NCI-H146 (cell line): ENCODE results near the gene SCN3A.

ENCODE experiments used
- DNase-seq: peaks from one replicate; lab custom pipeline; 2025; lab: John Stamatoyannopoulos, UW

Gene SCN3A

DNA sequence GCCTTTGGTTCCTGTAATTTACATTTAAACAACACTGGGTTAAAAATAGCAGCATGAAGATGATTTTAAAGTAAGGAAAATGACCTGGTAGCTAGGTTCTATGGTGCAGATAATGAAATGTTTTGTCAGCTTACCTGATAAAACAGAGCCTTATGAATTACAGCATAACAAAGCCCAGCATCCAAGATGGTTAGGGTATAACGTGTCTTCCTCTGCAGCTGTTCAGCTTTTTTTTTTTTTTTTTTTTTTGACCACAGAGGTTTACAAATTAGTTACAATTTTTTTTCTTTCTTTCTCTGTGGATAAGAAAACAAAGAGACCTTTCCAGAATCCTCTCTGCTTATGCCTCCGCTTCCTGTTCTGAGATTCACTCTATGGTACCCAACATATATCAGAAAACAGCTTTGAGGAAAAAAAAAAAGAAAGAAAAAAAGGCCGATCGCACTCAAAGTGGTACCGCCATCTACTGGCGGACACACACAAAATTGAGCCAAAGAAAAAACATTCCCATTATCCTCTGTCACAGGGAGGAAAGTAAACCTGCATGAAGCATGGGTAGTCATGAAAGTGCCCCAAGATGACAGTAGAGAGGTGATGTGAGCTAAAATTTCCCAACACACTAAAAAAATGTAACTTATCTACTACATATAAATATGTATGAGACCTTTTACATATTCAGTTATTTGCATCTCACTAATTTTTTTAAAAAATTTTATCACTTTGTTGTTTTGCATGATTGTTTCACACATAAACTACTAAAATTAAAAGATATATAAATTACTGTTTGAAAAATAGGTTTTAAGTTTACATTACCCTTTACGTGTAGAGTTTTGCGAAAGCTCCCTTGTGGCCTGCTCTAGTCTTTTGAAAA, at the start of gene SCN3A:
TSS of gene SCN3A (minus strand) at position 362 of the 871 bp plus-strand sequence. CDS start 27,656 bp downstream, outside the sequence.
- DNase-seq: peak; percentile 88

DNA sequence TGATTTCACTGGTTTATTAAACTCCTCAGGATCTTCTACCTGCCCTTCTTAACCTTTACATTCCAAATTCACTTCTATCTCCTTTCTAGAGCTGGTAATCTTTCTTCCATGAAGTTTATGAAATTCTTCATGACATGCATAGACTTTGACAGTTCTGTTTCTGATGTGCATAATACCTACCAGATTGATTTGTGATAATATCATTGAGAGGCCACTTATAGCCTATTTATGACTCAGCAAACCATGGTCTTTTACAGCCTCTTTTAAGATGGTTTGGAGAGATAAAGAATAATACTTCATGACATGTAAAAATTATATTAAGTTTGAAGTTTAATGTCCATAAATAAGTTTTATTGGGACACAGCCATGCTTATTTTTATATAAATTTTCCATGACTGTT, 49.3 kb upstream of the SCN3A start:
- DNase-seq: no peak

DNA sequence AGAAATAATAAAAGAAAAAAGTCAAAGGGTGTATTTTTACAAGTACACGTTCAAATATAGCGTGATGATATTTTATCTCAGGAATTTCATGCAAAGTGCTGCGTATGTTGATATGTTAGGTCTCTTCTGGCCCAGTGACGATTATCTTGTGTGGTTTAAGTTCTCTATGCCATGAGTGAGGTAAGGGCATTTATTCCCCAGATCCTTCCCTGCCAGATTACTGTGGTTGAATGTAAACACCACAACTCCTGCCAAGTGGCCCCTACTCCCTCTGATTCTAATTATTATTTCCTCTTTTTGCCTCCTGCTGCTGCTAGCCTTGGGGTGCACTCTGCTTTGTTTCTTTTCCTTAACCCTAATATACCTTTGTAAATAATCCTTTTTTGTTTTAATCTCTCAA, 47.5 kb upstream of the SCN3A start:
- DNase-seq: peak; percentile 43

GRCh38 chr2:165248238-165248637, 44.4 kb upstream of the SCN3A start:
- DNase-seq: no peak

DNA sequence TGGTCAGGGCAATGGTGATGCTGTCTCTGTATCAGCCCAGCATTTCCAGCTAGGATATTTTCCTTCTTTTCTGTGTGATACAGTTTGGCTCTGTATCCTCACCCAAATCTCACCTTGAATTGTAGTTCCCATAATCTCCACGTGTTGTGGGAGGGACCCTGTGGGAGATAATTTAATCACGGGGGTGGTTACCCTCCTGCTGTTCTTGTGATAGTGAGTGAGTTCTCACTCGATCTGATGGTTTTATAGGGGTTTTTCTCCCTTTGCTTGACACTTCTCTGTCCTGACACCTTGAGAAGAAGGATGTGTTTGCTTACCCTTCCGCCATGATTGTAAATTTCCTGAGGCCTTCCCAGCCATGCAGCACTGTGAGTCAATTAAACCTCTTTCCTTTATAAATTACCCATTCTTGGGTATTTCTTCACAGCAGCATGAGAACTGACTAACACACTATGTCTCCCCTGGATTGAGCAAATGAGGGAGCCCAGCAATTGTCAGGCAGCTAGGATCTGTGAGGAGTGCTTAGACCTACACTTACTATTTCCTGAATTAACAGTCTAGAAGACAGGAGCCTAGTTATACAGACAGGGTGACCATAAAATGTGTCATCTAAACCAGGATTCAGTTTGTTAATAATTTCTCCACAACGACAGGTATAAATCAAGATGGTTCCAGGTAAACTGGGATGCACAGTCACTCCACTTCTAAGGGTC, 41.4 kb upstream of the SCN3A start:
- DNase-seq: peak; percentile 23

- DNase-seq: peak; percentile 39
Observed at GRCh38 chr2:165240916-165241315, 37.1 kb upstream of the SCN3A start.

DNA sequence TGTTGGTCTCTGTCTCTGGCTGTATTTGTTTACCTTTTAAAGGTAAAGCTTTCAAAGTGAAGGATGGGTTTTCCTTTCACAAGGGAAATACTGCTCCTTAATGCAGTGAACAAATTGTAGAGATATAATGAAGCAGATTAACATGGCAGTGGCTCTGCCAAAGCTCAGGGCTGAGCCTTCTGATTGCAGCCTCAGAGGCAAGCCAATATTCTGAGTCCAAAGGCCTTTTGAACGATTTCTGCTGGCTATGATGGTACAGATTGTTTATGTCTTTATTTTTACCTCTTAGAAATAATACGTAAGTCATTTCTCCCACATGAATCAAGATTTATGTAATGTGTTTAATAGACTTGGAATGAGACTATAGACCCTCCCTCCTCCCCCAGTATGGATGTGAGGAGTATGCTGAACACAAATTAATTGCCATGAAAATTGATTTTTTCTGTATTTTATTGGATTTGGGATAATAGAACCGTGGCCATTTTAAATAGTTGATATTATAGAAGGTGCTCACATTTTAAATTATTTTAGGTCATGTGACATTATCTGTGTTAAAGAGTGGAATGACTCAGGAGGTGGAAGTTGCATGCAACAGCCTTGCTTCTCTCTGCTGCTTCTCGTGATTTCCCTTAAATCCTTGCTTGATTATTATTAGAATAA, 36.1 kb upstream of the SCN3A start:
- DNase-seq: peak; percentile 27

DNA sequence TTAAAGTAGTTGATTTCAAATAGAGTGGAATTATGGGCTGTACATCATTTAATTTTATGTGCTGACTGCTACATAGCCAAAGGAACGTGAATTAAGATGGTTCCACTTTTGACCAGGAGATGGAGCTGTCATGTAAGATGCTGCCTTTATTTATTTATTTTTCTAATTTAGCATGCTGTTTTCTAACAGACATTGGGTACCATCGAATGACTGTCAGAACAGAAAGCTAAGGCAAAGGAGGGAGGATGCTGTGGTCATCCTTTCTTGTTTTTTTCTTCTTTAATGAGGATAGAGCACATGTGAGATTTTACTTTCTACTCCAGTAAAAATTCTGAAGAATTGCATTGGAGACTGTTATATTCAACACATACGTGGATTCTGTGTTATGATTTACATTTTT, 35.4 kb upstream of the SCN3A start, which contains the start of gene SCN2A:
TSS of gene SCN2A (plus strand) at position 185 of the 400 bp plus-strand sequence. CDS start 56,410 bp downstream, outside the sequence.
- DNase-seq: peak; percentile 70

GRCh38 chr2:165238295-165238694, 34.4 kb upstream of the SCN3A start:
- no peak for DNase-seq

DNA sequence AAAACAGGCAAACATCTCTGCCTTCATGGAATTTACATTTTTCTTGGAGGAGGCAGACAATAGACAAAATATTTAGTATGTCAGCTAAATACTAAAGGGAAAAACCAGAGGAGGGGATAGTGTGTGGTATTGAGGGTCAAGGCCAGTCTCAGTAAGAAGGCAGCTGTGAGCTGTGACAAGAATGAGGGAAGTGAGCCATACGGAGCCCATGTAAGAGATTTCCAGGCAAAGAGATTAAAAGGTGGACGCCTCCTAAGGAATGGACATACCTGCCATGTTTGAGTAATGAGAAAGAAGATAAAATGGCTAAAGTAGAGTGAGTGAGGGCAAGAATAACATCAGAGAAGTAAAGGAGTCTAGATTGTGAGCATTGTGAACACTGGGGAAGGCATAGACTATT, 33.2 kb upstream of the SCN3A start:
- no peak for DNase-seq

DNA sequence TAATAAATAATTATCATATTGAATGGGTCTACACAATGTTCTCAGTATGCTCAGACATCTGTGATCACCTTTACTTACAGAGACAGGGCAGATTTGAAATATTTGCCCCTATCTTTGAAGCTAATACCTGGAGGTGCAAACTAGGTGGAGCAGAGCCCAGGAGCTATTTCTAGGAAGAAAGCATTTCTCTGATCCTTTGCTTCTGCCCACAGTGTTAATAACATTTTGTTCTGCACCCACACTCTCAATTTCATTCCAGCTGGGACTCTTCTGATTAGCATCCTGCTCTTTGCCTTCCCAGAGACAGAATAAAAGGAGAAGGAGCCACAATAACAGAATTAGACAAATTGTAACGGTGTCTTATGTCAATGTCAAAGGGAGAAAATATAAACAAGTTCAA, 23.7 kb upstream of the SCN3A start:
- no peak for DNase-seq

GRCh38 chr2:165224941-165225340, 21.1 kb upstream of the SCN3A start:
- no peak for DNase-seq

- DNase-seq: no peak
Observed at GRCh38 chr2:165219481-165219880, 15.6 kb upstream of the SCN3A start.

DNA sequence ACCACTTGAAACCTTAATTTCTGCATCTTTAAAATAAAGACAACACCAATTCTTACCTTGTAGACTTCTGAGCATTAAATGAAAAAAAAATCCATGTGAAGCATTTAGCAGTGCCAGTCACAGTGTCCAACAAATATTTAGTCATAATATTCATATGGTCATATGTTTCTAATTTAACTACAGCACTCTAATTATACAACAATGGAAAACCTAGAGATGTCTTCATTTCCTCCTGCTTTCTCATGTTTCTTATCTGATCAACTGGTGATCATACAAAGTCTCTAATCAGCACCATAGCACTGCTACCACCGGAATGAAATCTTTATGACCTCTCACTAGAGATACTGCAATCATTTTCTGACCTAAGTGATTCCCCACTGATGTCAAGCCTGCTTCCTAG, 10.2 kb upstream of the SCN3A start:
- DNase-seq: peak; percentile 22

GRCh38 chr2:165208094-165208493, 4.2 kb upstream of the SCN3A start:
- no peak for DNase-seq

DNA sequence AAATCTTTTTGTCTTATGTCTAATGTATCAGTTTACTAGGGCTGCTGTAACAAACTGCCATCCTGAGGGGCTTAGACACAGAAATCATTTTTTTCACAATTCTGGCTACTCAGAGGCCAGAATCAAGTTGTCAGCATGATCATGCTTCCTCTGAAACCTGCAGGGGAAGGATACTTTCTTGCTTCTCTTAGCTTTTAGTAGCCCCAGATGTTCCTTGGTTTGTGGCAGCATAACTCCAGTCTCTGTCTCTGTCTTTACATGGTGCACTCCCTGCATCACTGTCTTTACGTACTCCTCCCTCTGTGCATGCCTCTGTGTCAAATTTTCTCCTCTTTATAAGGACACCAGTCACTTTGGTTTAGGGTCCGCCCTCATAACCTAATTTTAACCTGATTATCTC, 2.0 kb upstream of the SCN3A start:
- no peak for DNase-seq

DNA sequence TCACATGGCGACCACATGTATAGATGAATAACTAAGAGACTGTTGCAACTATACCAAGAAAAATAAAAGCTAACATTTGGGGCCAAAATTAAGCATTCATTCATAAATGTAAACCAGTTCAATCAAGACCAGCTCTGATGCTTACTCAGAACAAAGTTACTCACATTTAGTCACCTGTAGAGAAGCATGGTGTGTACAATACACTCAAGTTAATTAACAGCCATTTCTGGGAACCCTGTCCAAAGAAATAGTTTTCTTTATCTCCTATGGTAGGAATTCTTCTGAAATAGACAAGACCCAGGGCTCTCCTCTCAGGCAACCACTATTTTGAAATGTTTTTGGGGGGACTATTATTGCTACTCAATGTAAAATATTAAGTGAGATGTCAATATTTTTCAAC, 1.6 kb downstream of the SCN3A start:
- peak; percentile 49 for DNase-seq

- DNase-seq: no peak
Observed at GRCh38 chr2:165198181-165198580, 5.7 kb downstream of the SCN3A start.

DNA sequence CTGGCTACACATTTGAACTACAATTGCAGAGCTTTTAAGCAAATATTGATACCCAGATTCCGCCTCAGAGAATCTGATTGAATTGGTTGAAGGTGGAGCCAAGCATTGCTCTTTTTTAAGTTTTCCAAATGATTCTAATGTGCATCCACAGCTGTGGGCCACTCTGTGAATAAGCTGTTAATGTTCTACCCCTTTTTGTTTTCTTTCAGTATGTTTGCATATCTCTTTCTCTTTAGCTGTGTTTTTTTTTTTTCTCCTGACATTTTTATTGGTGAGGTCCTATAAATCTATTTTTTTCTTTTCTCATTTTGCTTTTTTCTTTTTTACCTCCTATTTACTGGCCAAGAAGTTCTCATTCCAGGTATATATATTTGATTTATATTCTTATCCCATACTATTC, 6.5 kb downstream of the SCN3A start:
- peak; percentile 71 for DNase-seq

GRCh38 chr2:165196411-165196810, 7.4 kb downstream of the SCN3A start:
- DNase-seq: no peak

DNA sequence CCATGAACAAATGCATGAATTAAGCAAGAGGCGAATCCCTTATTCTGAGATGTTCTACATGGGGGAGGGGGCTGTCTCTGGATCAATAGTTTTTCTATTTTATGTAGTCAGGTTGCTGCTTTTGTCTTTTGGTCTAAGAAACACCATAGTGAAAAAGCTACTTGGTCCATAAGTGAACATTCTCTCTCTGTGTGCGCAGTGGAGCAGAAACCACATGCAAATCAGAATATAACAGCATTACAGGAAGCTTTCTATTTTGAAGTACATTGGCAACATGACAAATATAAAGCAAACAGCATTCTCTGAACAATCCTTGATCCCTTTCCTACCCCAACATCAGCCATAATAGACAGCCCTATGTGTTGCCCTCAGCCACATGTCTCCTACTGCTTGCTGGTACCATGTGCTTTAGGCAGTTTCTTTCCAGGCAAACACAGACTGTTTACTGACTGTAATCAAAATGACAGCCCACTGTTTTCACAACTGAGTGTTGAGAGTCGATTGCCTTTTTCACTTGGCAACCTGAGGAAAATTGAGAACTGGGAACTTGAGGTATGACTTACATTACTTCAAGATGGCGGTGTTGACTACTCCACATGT, 10.6 kb downstream of the SCN3A start:
- DNase-seq: peak; percentile 49

DNA sequence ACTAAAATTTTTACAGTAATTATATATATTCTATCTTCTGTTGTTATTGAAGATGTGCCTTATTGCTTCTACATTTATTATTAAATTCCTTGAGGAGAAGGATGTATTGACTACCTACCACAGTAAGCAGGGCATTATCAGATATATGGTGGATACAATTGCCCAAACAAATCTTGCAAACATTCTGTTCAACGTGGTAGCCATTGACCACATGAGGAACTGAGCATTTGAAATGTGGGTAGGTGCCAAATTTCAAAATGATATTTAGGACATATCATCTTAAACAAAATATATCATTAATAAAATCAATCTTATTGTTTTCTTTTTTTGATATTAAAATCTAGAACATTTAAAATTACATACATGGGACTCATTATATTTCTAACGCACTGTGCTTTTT, 11.1 kb downstream of the SCN3A start:
- no peak for DNase-seq
